Measurements from ENCODE around the gene LRFN2.
A peak's percentile ranks its signal among the peaks of the same experiment; 100 is the strongest.

Gene LRFN2

GRCh38 chr6:40509716-40510260 lies 77.4 kb downstream of the LRFN2 start:
- DNase-seq, result no peak

DNA sequence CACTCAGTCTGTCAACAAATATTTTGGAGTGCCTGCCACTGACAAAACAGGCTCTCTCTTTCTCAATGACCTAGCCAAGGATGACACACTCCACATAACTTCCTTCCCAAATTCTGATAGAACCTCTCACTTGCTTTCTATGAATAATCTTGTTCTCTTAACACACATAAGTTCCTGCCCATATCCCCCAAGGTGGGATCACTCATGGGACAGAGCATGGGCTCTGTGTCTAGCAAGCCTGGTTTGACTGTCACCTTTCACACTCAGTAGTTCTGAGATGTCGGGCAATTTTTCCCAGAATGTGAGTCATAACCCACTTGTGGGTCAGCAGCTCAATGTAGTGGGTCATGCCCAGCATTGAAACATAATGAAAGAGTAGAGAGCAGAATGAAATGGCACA lies 78.1 kb downstream of the LRFN2 start:
- no peak for DNase-seq

- DNase-seq, result no peak
Measured at GRCh38 chr6:40506954-40507353, 80.2 kb downstream of the LRFN2 start.

- no peak for DNase-seq
Measured at GRCh38 chr6:40505191-40505810, 81.9 kb downstream of the LRFN2 start.

DNA sequence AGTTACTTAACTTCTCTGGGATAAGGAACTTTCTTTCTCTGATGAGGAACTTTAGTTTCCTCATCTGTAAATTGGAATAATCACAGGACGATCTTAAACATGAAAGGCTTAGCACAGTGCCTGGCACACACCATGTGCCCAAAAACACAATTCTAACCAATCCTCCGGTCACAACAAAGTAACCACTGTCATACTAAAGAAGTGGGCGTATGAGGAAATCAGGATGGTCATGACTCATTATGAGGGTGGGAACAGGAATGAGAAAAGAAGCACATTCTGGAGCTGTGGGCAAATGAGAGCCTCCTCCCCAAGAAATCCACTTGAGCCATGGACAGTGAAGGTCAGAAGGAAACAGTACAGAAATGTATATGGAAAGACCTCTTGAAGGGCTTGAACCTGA lies 82.9 kb downstream of the LRFN2 start:
- DNase-seq, result no peak

DNA sequence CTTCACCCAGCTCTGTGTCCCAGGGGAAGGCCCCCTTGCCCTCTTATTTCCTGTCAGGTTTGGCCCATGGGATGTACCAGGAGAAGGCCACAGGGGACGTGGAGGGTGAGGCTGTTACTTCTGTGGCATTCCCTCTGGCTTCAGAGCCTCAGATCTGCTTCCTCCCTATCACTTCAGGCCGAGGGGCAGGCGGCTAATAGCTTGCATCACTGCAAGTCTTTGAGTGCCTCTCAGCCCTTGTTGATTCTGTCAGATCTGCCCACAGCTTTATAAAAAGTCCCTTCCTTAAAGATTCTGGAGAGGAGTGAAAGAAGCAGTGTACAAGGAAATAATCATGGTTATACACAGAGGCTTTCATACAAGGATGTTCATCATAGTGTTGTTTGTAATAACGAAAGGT lies 86.9 kb downstream of the LRFN2 start:
- DNase-seq, result no peak

DNA sequence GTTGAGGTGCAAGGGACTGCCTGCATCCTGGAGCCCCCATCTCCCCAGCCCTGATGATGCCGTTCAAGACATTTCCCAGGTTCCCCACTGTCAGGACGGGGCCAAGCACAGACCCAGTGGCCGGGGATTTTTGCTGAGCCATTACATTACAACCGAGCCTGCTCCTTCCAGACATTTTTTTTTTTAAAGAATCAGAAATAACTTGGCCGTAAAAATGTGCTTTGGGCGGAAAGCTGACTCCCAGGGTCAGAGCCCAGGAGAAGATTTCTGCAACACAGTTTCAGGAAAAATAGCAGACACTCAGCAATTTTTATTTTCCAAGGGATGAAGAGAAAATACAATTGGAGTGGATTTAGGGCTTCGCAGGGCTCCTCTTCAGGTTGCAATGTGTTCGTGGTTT lies 87.9 kb downstream of the LRFN2 start:
- DNase-seq, result no peak

GRCh38 chr6:40498148-40498547 lies 89.0 kb downstream of the LRFN2 start:
- no peak for DNase-seq

GRCh38 chr6:40492187-40492586 lies 95.0 kb downstream of the LRFN2 start:
- DNase-seq, result no peak

- DNase-seq, result no peak
Measured at GRCh38 chr6:40490508-40490907, 96.7 kb downstream of the LRFN2 start.

GRCh38 chr6:40489798-40490197 lies 97.4 kb downstream of the LRFN2 start:
- no peak for DNase-seq

- DNase-seq, result no peak
Measured at GRCh38 chr6:40486576-40486975, 100.6 kb downstream of the LRFN2 start.

GRCh38 chr6:40485795-40486194 lies 101.4 kb downstream of the LRFN2 start:
- no peak for DNase-seq

GRCh38 chr6:40485300-40485699 lies 101.9 kb downstream of the LRFN2 start:
- DNase-seq, result peak; percentile 22

GRCh38 chr6:40484066-40484465 lies 103.1 kb downstream of the LRFN2 start:
- no peak for DNase-seq

GRCh38 chr6:40482532-40482931 lies 104.6 kb downstream of the LRFN2 start:
- DNase-seq, result no peak

GRCh38 chr6:40480678-40481077 lies 106.5 kb downstream of the LRFN2 start:
- DNase-seq, result no peak

DNA sequence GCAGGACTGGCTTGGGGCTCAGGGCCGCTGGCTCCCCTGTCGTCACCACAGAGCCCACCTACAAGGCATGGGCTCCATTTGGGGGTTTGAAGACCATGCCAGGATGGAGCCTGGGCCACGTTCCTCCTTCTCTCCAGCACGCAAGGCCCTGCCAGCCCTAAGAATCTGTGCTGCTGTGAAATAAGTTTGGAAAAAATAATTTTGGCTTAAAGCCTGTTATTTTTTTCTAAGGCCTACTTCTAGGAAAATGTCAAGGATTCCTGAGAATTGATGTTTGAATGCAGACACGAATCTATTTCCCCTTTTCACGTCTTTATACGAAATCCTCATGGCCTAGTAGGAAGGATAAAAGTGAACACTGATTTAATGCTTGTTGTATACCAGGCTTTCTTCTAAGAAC lies 107.5 kb downstream of the LRFN2 start:
- no peak for DNase-seq

DNA sequence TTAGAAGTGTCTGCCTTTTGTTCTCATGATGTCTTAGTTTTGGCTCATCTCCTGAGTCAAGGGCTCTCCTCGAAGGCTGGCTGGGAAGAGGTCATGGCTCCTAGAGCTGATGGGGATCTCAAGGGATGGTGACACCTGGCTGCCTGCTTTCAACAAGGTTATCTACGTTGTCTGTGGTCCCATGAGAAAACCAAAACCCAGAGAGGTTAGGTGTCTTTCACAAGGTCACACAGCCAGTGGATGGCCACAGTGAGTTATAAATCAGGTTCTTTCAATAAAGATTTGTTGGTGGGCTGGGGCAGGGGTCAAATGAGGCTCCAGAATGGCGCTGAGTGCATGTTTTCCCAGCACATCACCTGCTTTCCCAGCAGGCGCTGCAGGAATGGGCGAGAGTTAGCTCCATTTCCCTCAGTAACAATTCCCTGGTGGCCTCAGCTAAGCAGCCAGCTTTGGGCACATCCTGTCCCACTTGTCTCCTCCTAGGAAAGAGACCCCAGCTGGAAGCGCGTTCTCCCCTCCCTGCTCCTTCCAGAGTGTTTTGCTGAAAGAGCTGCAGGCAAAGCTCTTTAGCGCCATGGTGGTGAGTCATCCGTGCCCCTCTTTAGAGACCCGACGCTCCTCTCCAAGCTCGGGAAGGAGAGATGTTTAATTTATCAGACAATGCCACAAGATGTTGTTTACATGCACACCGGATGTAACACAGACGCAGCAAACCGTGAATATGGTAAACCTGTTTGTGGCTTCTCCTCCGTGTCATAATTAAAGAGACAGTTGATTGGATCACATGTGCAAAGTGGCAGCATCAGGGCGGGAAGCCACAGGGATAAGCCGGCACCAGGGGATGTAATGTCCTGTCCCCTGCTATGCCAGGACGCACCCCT lies 109.7 kb downstream of the LRFN2 start:
- no peak for DNase-seq

- no peak for DNase-seq
Measured at GRCh38 chr6:40476673-40477072, 110.5 kb downstream of the LRFN2 start.

DNA sequence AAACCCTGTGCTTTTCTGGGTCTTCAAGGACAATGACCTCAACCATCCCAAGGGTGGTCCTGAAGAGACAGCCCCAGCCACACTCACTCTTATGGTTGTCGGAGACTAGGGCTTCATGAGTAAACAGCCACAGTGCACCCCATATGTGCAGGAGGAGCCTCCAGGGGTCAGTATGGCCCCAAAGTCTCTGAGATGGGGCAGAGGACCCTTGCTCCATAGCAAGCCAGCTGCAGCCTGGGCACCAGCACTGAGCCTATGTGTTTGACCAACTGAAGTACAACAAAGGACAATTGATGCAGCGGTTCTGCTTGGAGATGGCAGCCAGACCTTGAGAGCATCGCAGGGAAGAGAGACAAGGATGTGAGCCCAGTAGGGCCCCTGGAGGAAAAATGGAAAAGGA lies 112.2 kb downstream of the LRFN2 start:
- no peak for DNase-seq

DNA sequence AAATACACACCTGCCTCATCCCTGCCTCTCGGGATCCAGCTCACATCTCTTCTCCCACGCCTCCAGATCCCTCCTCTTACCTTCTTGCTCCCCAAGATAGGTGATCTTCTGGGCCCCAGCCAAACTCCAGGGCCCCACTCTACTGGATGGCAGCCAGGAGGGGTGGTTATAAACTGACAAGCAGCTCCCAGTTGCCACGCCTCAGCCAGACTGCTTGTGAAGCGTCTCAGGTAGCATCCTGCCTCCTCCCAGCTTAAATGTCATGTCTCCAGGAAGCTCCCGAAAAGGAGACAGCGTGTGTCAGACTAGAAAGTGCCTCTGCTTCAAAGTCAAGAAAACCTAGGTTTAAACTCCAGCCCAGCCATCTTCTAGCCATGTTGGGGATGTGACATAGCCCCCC lies 114.1 kb downstream of the LRFN2 start:
- no peak for DNase-seq

DNA sequence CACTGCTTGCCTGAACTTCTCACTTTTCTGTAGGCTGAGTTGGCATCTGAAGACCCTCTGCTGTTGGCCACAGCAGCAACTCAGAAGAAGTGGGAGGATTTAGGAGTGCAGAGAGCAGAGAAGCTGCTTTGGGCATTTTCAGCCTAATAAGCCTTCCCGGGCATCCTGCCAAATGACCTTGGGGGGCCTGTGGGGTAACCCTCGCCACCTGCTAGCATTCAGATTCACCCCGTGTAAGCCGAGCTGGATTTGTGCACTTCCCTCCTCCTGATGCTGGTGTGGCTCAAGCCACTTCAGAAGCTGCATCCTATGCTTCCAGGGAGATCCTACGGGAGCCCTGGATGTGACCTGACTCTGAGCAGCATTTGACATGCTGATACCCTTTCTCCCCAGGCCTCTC lies 114.8 kb downstream of the LRFN2 start:
- DNase-seq, result no peak

GRCh38 chr6:40471243-40471642 lies 115.9 kb downstream of the LRFN2 start:
- DNase-seq, result no peak

All from kidney glomerular epithelial cell (primary cell).